ENCODE data around the gene SUFU.

- TF ChIP-seq YY1 (IDR thresholded peaks at IDR 0.05; ENCODE audit: insufficient read depth, insufficient read length): no peak
- no peak for TF ChIP-seq ZNF274 (IDR thresholded peaks at IDR 0.05; ENCODE audit: low read depth, low read length)
Measured at GRCh38 chr10:102565793-102566192, 62.0 kb downstream of the SUFU start.
